ENCODE results near the gene CAPN8.

Gene CAPN8

GRCh38 chr1:223652436-223652941, 13.0 kb downstream of the CAPN8 start:
- Mint-ChIP-seq H3K4me1 (ENCODE audit: low read depth) (peaks cover 3% of the 10 kb centered on the region), H3K27ac (no peak overlapping the region), H3K27me3 (peaks cover 13% of the 10 kb centered on the region), H3K4me3 (no peak overlapping the region), H3K36me3 (peaks cover 3% of the 10 kb centered on the region), H3K9me3 (ENCODE audit: low read depth) (no peaks in the 10 kb centered on the region)

GRCh38 chr1:223651291-223651991, 14.1 kb downstream of the CAPN8 start:
- H3K4me3 Mint-ChIP-seq: no peak overlapping the region
- H3K4me1 Mint-ChIP-seq (ENCODE audit: low read depth): peaks cover 3% of the 10 kb centered on the region
- H3K27ac Mint-ChIP-seq: no peak overlapping the region
- H3K9me3 Mint-ChIP-seq (ENCODE audit: low read depth): no peaks in the 10 kb centered on the region
- peaks cover 13% of the 10 kb centered on the region for H3K27me3 Mint-ChIP-seq
- H3K36me3 Mint-ChIP-seq: peaks cover 3% of the 10 kb centered on the region

GRCh38 chr1:223650465-223650864, 15.0 kb downstream of the CAPN8 start:
- no peaks in the 10 kb centered on the region for H3K36me3 Mint-ChIP-seq
- peaks cover 3% of the 10 kb centered on the region for H3K4me1 Mint-ChIP-seq (ENCODE audit: low read depth)
- H3K27ac Mint-ChIP-seq: no peak overlapping the region
- no peaks in the 10 kb centered on the region for H3K9me3 Mint-ChIP-seq (ENCODE audit: low read depth)
- peaks cover 10% of the 10 kb centered on the region for H3K27me3 Mint-ChIP-seq
- no peak overlapping the region for H3K4me3 Mint-ChIP-seq

GRCh38 chr1:223649222-223649621, 16.3 kb downstream of the CAPN8 start:
- H3K27ac Mint-ChIP-seq: no peak overlapping the region
- H3K4me1 Mint-ChIP-seq (ENCODE audit: low read depth): peaks cover 3% of the 10 kb centered on the region
- peaks cover 9% of the 10 kb centered on the region for H3K27me3 Mint-ChIP-seq
- H3K4me3 Mint-ChIP-seq: no peak overlapping the region
- H3K36me3 Mint-ChIP-seq: no peaks in the 10 kb centered on the region
- H3K9me3 Mint-ChIP-seq (ENCODE audit: low read depth): no peaks in the 10 kb centered on the region

GRCh38 chr1:223647249-223647648, 18.3 kb downstream of the CAPN8 start:
- peaks cover 9% of the 10 kb centered on the region for H3K27me3 Mint-ChIP-seq
- H3K4me3 Mint-ChIP-seq: no peak overlapping the region
- no peaks in the 10 kb centered on the region for H3K36me3 Mint-ChIP-seq
- H3K9me3 Mint-ChIP-seq (ENCODE audit: low read depth): no peaks in the 10 kb centered on the region
- no peak overlapping the region for H3K27ac Mint-ChIP-seq
- H3K4me1 Mint-ChIP-seq (ENCODE audit: low read depth): no peaks in the 10 kb centered on the region

- no peak overlapping the region for H3K4me3 Mint-ChIP-seq
- H3K4me1 Mint-ChIP-seq (ENCODE audit: low read depth): no peaks in the 10 kb centered on the region
- H3K9me3 Mint-ChIP-seq (ENCODE audit: low read depth): peaks cover 6% of the 10 kb centered on the region
- no peak overlapping the region for H3K27ac Mint-ChIP-seq
- H3K27me3 Mint-ChIP-seq: peaks cover 6% of the 10 kb centered on the region
- H3K36me3 Mint-ChIP-seq: peaks cover 6% of the 10 kb centered on the region
These were observed 19.6 kb downstream of the CAPN8 start for GRCh38 chr1:223645903-223646302.

- peaks cover 2% of the 10 kb centered on the region for H3K27me3 Mint-ChIP-seq
- peaks cover 6% of the 10 kb centered on the region for H3K4me1 Mint-ChIP-seq (ENCODE audit: low read depth)
- H3K9me3 Mint-ChIP-seq (ENCODE audit: low read depth): peaks cover 19% of the 10 kb centered on the region
- no peak overlapping the region for H3K27ac Mint-ChIP-seq
- peaks cover 17% of the 10 kb centered on the region for H3K36me3 Mint-ChIP-seq
- no peak overlapping the region for H3K4me3 Mint-ChIP-seq
These were observed 23.3 kb downstream of the CAPN8 start for GRCh38 chr1:223642237-223642636.

- Mint-ChIP-seq H3K9me3 (ENCODE audit: low read depth) (peaks cover 19% of the 10 kb centered on the region), H3K36me3 (peaks cover 17% of the 10 kb centered on the region), H3K4me3 (no peak overlapping the region), H3K27me3 (peaks cover 5% of the 10 kb centered on the region), H3K27ac (no peak overlapping the region), H3K4me1 (ENCODE audit: low read depth) (peaks cover 6% of the 10 kb centered on the region)
These were observed 23.9 kb downstream of the CAPN8 start for GRCh38 chr1:223641523-223642039.

GRCh38 chr1:223639331-223639749, 26.2 kb downstream of the CAPN8 start:
- Mint-ChIP-seq H3K4me1 (ENCODE audit: low read depth) (peaks cover 6% of the 10 kb centered on the region), H3K27me3 (peaks cover 5% of the 10 kb centered on the region), H3K9me3 (ENCODE audit: low read depth) (peaks cover 19% of the 10 kb centered on the region), H3K27ac (no peak overlapping the region), H3K4me3 (no peak overlapping the region), H3K36me3 (peaks cover 17% of the 10 kb centered on the region)

GRCh38 chr1:223635236-223635635, 30.3 kb downstream of the CAPN8 start:
- Mint-ChIP-seq H3K4me1 (ENCODE audit: low read depth) (peaks cover 6% of the 10 kb centered on the region), H3K4me3 (no peak overlapping the region), H3K9me3 (ENCODE audit: low read depth) (peaks cover 14% of the 10 kb centered on the region), H3K27ac (no peak overlapping the region), H3K36me3 (peaks cover 10% of the 10 kb centered on the region), H3K27me3 (peaks cover 5% of the 10 kb centered on the region)

GRCh38 chr1:223634423-223634822, 31.1 kb downstream of the CAPN8 start:
- peaks cover 3% of the 10 kb centered on the region for H3K36me3 Mint-ChIP-seq
- H3K4me1 Mint-ChIP-seq (ENCODE audit: low read depth): peaks cover 3% of the 10 kb centered on the region
- peaks cover 5% of the 10 kb centered on the region for H3K27me3 Mint-ChIP-seq
- H3K4me3 Mint-ChIP-seq: no peak overlapping the region
- no peak overlapping the region for H3K27ac Mint-ChIP-seq
- H3K9me3 Mint-ChIP-seq (ENCODE audit: low read depth): peaks cover 7% of the 10 kb centered on the region

- Mint-ChIP-seq H3K9me3 (ENCODE audit: low read depth) (peaks cover 5% of the 10 kb centered on the region), H3K36me3 (peaks cover 3% of the 10 kb centered on the region), H3K4me3 (no peak overlapping the region), H3K27ac (no peak overlapping the region), H3K27me3 (peaks cover 3% of the 10 kb centered on the region), H3K4me1 (ENCODE audit: low read depth) (peaks cover 2% of the 10 kb centered on the region)
These were observed 33.5 kb downstream of the CAPN8 start for GRCh38 chr1:223631956-223632355.

- Mint-ChIP-seq H3K9me3 (ENCODE audit: low read depth) (peaks cover 5% of the 10 kb centered on the region), H3K27ac (no peak overlapping the region), H3K36me3 (peaks cover 3% of the 10 kb centered on the region), H3K4me3 (no peak overlapping the region), H3K27me3 (peaks cover 1% of the 10 kb centered on the region), H3K4me1 (ENCODE audit: low read depth) (peaks cover 2% of the 10 kb centered on the region)
These were observed 34.0 kb downstream of the CAPN8 start for GRCh38 chr1:223631473-223631872.

GRCh38 chr1:223629126-223629457, 36.4 kb downstream of the CAPN8 start:
- Mint-ChIP-seq H3K27me3 (peaks cover 1% of the 10 kb centered on the region), H3K27ac (no peak overlapping the region), H3K9me3 (ENCODE audit: low read depth) (peaks cover 4% of the 10 kb centered on the region)

GRCh38 chr1:223628233-223629125, 37.0 kb downstream of the CAPN8 start:
- Mint-ChIP-seq H3K27me3 (peaks cover 1% of the 10 kb centered on the region), H3K9me3 (ENCODE audit: low read depth) (no peaks in the 10 kb centered on the region), H3K4me3 (no peak overlapping the region), H3K27ac (no peak overlapping the region), H3K36me3 (no peaks in the 10 kb centered on the region), H3K4me1 (ENCODE audit: low read depth) (peaks cover 2% of the 10 kb centered on the region)

More at GRCh38 chr1:223629126-223629457, 36.4 kb downstream of the CAPN8 start:
- H3K36me3 Mint-ChIP-seq: peaks cover 3% of the 10 kb centered on the region
- H3K4me1 Mint-ChIP-seq (ENCODE audit: low read depth): peaks cover 2% of the 10 kb centered on the region
- H3K4me3 Mint-ChIP-seq: no peak overlapping the region
